Measurements from ENCODE around the gene TRHDE.

- TF ChIP-seq GATA2 (IDR thresholded peaks at IDR 0.05; ENCODE audit: low read depth, low read length) (no peak), GATA3 (IDR thresholded peaks at IDR 0.05; ENCODE audit: low read depth, low read length) (no peak)
Measured at GRCh38 chr12:72612171-72612570, 340.0 kb downstream of the TRHDE start.
